HepG2 (cell line): ENCODE results near the gene PFDN1. TPM values are rescaled to one million over a fixed set of nuclear protein-coding genes. Genes with fewer than 3 reads are reported as not detected.

Source experiments
- ATAC-seq: fragments of 200-7000 bp; cut with Tn5 transposase; 3 replicates; pipeline ENCODE4 v1.9.1; 2020; ENCODE audit warnings: mild to moderate bottlenecking, moderate library complexity
- BruUV-seq: library from RNA; stranded (reverse); fragments of 400-500 nt; replicated peaks from 2 replicates; lab custom pipeline; 2021; lab: Mats Ljungman, UMichigan
- CTCF ChIA-PET: fragments of 300-600 bp; formaldehyde crosslinking; extraction: SDS; loops from one replicate; lab custom pipeline; 2021; ENCODE audit warnings: low total read pairs, inconsistent platforms, low intra/inter-chr PET ratio; lab: Yijun Ruan, JAX
- POLR2A ChIA-PET: fragments of 350-600 bp; sonication (Branson Sonifier 250); formaldehyde crosslinking; loops from one replicate; lab custom pipeline; 2020; ENCODE audit warnings: antibody characterized with exemption, inconsistent platforms; lab: Yijun Ruan, JAX
- DNase-seq: peaks from one replicate; pipeline ENCODE4 v3.0.0-alpha.2; 2015; ENCODE audit warnings: low spot score
- FAIRE-seq: peaks from 3 replicates; lab custom pipeline; 2011; peaks lifted over from hg19 to GRCh38; lab: Jason Lieb, UNC
- H2AFZ ChIP-seq: one replicate; pipeline ENCODE4 v1.6.1; 2011; ENCODE audit warnings: low read length, inconsistent platforms
- H3K27ac ChIP-seq: fragments of 300-600 bp; 3 replicates; pipeline ENCODE4 v1.8.0; 2011; ENCODE audit warnings: mixed run types, mild to moderate bottlenecking, mixed read lengths, low read length, inconsistent platforms; ENCODE audit not compliant: insufficient read depth; ENCODE audit errors: extremely low read length
- H3K27me3 ChIP-seq, 2 experiments: fragments of 200-600 bp in 1 of 2; 2 replicates in 1 of 2; 3 replicates in 1 of 2; pipeline versions ENCODE4 v1.6.0 to v1.8.0; 2011; ENCODE audit warnings: low read length in 2 of 2, mild to moderate bottlenecking in 2 of 2, moderate library complexity in 2 of 2, inconsistent platforms in 1 of 2; ENCODE audit not compliant: insufficient read depth in 2 of 2, control insufficient read depth in 1 of 2
- H3K36me3 ChIP-seq, 2 experiments: fragments of 200-600 bp in 1 of 2; replicated peaks in 1 of 2; 2 replicates in 1 of 2; 3 replicates in 1 of 2; pipeline versions ENCODE4 v1.5.1 to v1.8.0; 2011; ENCODE audit warnings: low read length in 2 of 2, inconsistent platforms in 1 of 2; ENCODE audit not compliant: insufficient read depth in 2 of 2, control insufficient read depth in 1 of 2
- H3K4me1 ChIP-seq: 2 replicates; pipeline ENCODE4 v1.5.1; 2012; ENCODE audit warnings: low read length, inconsistent platforms; ENCODE audit not compliant: insufficient read depth
- H3K4me2 ChIP-seq: 2 replicates; pipeline ENCODE4 v1.6.0; 2011; ENCODE audit warnings: low read depth, low read length, inconsistent platforms
- H3K4me3 ChIP-seq, 3 experiments: fragments of 200-600 bp in 1 of 3; sonication (generic), shearing (Covaris generic) in 1 of 3; replicated peaks in 1 of 3; 2 replicates each; pipeline ENCODE4 v1.5.1; 2011 to 2016; ENCODE audit warnings: low read length in 3 of 3, inconsistent platforms in 2 of 3, low read depth in 2 of 3, mild to moderate bottlenecking in 2 of 3, control low read depth in 1 of 3, mixed read lengths in 1 of 3; ENCODE audit not compliant: insufficient read depth in 1 of 3
- H3K79me2 ChIP-seq: one replicate; pipeline ENCODE4 v1.6.1; 2011; ENCODE audit warnings: low read length, inconsistent platforms; ENCODE audit not compliant: insufficient read depth
- H3K9ac ChIP-seq: 2 replicates; pipeline ENCODE4 v1.6.0; 2011; ENCODE audit warnings: mild to moderate bottlenecking, low read depth, low read length, inconsistent platforms; ENCODE audit not compliant: insufficient read depth
- H3K9me3 ChIP-seq: 2 replicates; pipeline ENCODE4 v1.5.1; 2012; ENCODE audit warnings: mild to moderate bottlenecking, low read length
- H4K20me1 ChIP-seq: 2 replicates; pipeline ENCODE4 v1.6.0; 2011; ENCODE audit warnings: inconsistent platforms, mild to moderate bottlenecking, low read length, moderate library complexity; ENCODE audit not compliant: insufficient read depth
- CTCF ChIP-seq: sonication (generic); formaldehyde crosslinking; IDR thresholded peaks from 2 replicates; pipeline ENCODE4 v1.5.0; 2020; ENCODE audit warnings: mild to moderate bottlenecking, missing genetic modification reagents, moderate library complexity
- MED1 ChIP-seq: sonication (generic); formaldehyde crosslinking; IDR thresholded peaks from 2 replicates; pipeline ENCODE4 v1.4.0; 2020; ENCODE audit warnings: missing genetic modification reagents
- MED8 ChIP-seq: sonication (generic); formaldehyde crosslinking; IDR thresholded peaks from 2 replicates; pipeline ENCODE4 v1.8.1; 2023; ENCODE audit warnings: mild to moderate bottlenecking, missing genetic modification reagents; ENCODE audit not compliant: insufficient replicate concordance
- NFATC3 ChIP-seq: sonication (generic); formaldehyde crosslinking; IDR thresholded peaks from 2 replicates; pipeline ENCODE4 v1.5.1; 2020; ENCODE audit warnings: mild to moderate bottlenecking, missing genetic modification reagents
- NPAS2 ChIP-seq: sonication (generic); formaldehyde crosslinking; IDR thresholded peaks from 2 replicates; pipeline ENCODE4 v1.8.0; 2022; ENCODE audit warnings: mild to moderate bottlenecking, missing genetic modification reagents, borderline replicate concordance
- PCBP2 ChIP-seq: fragments of 200-400 bp; formaldehyde crosslinking; optimal IDR thresholded peaks from 2 replicates; pipeline ENCODE3; 2018; ENCODE audit warnings: low read length, low read depth; ENCODE audit not compliant: poor library complexity, severe bottlenecking
- PHF8 ChIP-seq: sonication (generic); formaldehyde crosslinking; IDR thresholded peaks from 2 replicates; pipeline ENCODE4 v1.5.0; 2020; ENCODE audit warnings: missing genetic modification reagents
- SALL1 ChIP-seq: sonication (generic); formaldehyde crosslinking; IDR thresholded peaks from 2 replicates; pipeline ENCODE4 v1.8.0; 2022; ENCODE audit warnings: mild to moderate bottlenecking, missing genetic modification reagents
- ZNF318 ChIP-seq: sonication (generic); formaldehyde crosslinking; IDR thresholded peaks from 2 replicates; pipeline ENCODE4 v1.4.0; 2020; ENCODE audit warnings: mild to moderate bottlenecking, missing genetic modification reagents
- ZNF451 ChIP-seq: sonication (generic); formaldehyde crosslinking; IDR thresholded peaks from 2 replicates; pipeline ENCODE4 v1.5.0; 2020; ENCODE audit warnings: mild to moderate bottlenecking, missing genetic modification reagents
- ZNF460 ChIP-seq: sonication (generic); formaldehyde crosslinking; IDR thresholded peaks from 2 replicates; pipeline ENCODE4 v1.5.1; 2020; ENCODE audit warnings: missing genetic modification reagents, mild to moderate bottlenecking, borderline replicate concordance
- ZNF7 ChIP-seq: IDR thresholded peaks from 2 replicates; pipeline ENCODE4 v1.6.1; 2016; ENCODE audit warnings: missing biosample characterization, missing genetic modification reagents
- WGBS: methylation state at CpG from one replicate; pipeline ENCODE4 v1.1.6; 2017; ENCODE audit warnings: low lambda C conversion rate; 5-methylcytosine and 5-hydroxymethylcytosine counted together
- in situ Hi-C: cut with HindIII; loops from 2 replicates; pipeline ENCODE4 v1.10.0; 2017; ENCODE audit warnings: low pct_unique_long_range_greater_than_20kb; ENCODE audit not compliant: extremely low pct_ligation_motif_present
- intact Hi-C: fragments of 100-400 bp; cut with micrococcal nuclease; formaldehyde crosslinking; loops from one replicate; pipeline ENCODE4 v1.10.0; 2022; ENCODE audit not compliant: unreplicated experiment
- polyA plus RNA-seq, 8 experiments: library from polyadenylated mRNA; depleted of rRNA in 3 of 8; stranded (reverse) in 7 of 8; unstranded in 1 of 8; fragments of >200 nt; fragmentation: Illumina TruSeq in 4 of 8; extraction: Trizol in 4 of 8; gene quantifications; 2 replicates each; pipeline versions ENCODE4 v1.2.1 to v1.2.3, GENCODE V29; 2011 to 2016; ENCODE audit warnings: low read depth in 4 of 8, missing spikeins in 1 of 8, mixed read lengths in 1 of 8; ENCODE audit not compliant: insufficient read depth in 1 of 8
- total RNA-seq, 5 experiments: library from RNA; depleted of rRNA; stranded (reverse); fragments of >200 nt; fragmentation: Illumina TruSeq; extraction: Trizol; gene quantifications; 2 replicates each; pipeline ENCODE4 v1.2.3, GENCODE V29; 2016; ENCODE audit warnings: low read depth in 1 of 5

The PFDN1 gene
- total and polyA plus RNA-seq, 2 of the 13 experiments (the other 11 are each of a cell fraction or from before 2014, with no cell fraction given) = 67.2 to 70.8 TPM

- intact Hi-C loops = loop anchor here (1.0 to 5.0 kb wide), 5 partner anchors 18 to 174 kb away; no protein-coding TSS in a partner anchor
- WGBS = 0% methylated on average over 22 of the region's 72 CpGs
- peaks cover 66% of the 10 kb centered on the region for H3K4me1 ChIP-seq
- TF ChIP-seq SALL1 (CRISPR knock-in tag) = peak; percentile 29; the same call in 1 of the 2 replicates
- TF ChIP-seq CTCF = peak; percentile 58
- no peak for TF ChIP-seq ZNF7
- TF ChIP-seq MED1 (CRISPR knock-in tag) = no peak; the same call in 1 of the 2 replicates
- no peak; the same call in 1 of the 2 replicates for TF ChIP-seq ZNF460 (CRISPR knock-in tag)
- TF ChIP-seq ZNF451 (CRISPR knock-in tag) = no peak
- 0 out of 2 replicates have a peak, but pooled peaks have one; percentile 24 for TF ChIP-seq ZNF318 (CRISPR knock-in tag)
- TF ChIP-seq NPAS2 (CRISPR knock-in tag) = no peak
- peak; percentile 61 for TF ChIP-seq PHF8 (CRISPR knock-in tag)
- no peak for TF ChIP-seq PCBP2
- no peak for TF ChIP-seq MED8
- no peak for TF ChIP-seq NFATC3 (CRISPR knock-in tag)
Observed at GRCh38 chr5:140346348-140347221, 43.7 kb upstream of the PFDN1 start, which contains the start of gene HBEGF. Gene HBEGF, minus strand, starts transcription at chr5:140346603. Its CDS starts 275 bp downstream, at chr5:140346328.

More at GRCh38 chr5:140346348-140347221, 43.7 kb upstream of the PFDN1 start, which contains the start of gene HBEGF:
- Histone ChIP-seq H3K4me2 (peak within 1 kb of the TSS; percentile 99), H3K27me3 (0 out of 5 replicates have a peak, but pooled peaks cover 0 to 7% of the 10 kb centered on the region in 2 experiments), H3K79me2 (no peaks in the 10 kb centered on the region), H4K20me1 (no peaks in the 10 kb centered on the region), H2AFZ (no peak within 1 kb of the TSS), H3K4me3 (peak within 1 kb of the TSS; percentile 62 to 81 (median 81)), H3K9ac (peak within 1 kb of the TSS; percentile 71), H3K27ac (no peak within 1 kb of the TSS), H3K9me3 (no peaks in the 10 kb centered on the region), H3K36me3 (peaks cover 0 to 3% of the 10 kb centered on the region in 2 experiments; a peak in 3 of 5 replicates)
- ATAC-seq (peak; percentile 83), DNase-seq (peak; percentile 63), FAIRE-seq (peak; percentile 43)
- CTCF ChIA-PET = interaction anchor here (0.7 to 1.8 kb wide), 3 partner anchors 11 to 102 kb away, joined by 4 to 6 read pairs (median 5); no protein-coding TSS in a partner anchor
- POLR2A ChIA-PET = interaction anchor here (0.9 to 2.3 kb wide), 28 partner anchors 8 to 364 kb away, joined by 3 to 19 read pairs (median 5); partner anchors contain the start of genes ANKHD1, CYSTM1, IK and NDUFA2
- no TSS peak for BruUV-seq
- in situ Hi-C loops = no loop called here
